ENCODE results near the gene CHRNA3.

The CHRNA3 gene

GRCh38 chr15:78550815-78551214 is 70.0 kb downstream of the CHRNA3 start:
- no peak for DNase-seq

- DNase-seq = no peak
These were observed 70.6 kb downstream of the CHRNA3 start for GRCh38 chr15:78550194-78550593.
